Measurements from ENCODE around the gene HNF4A. TPM values are rescaled to one million over a fixed set of nuclear protein-coding genes. Genes with fewer than 3 reads are reported as not detected.

HNF4A gene
- total and polyA plus RNA-seq, 2 donors (not counting 1 experiment from before 2014, with no cell fraction given) = not detected

- TF ChIP-seq CTCF (IDR thresholded peaks at IDR 0.05) (no peak), EZH2 (IDR thresholded peaks at IDR 0.05; ENCODE audit: borderline replicate concordance, insufficient read depth, low read depth, low read length, poor library complexity, severe bottlenecking) (no peak)
- ChIA-PET CTCF (interaction anchor here (1.2 kb wide), 1 partner anchor 9 kb away, joined by 4 read pairs; no protein-coding TSS in a partner anchor), POLR2A (no interaction called here)
- peaks cover 0 to 2% (median 0%) of the 10 kb centered on the region in 4 experiments for H3K27me3 ChIP-seq (replicated peaks in 1 of 4; ENCODE audit: control extremely low read depth in 1 of 4, control insufficient read depth in 3 of 4, insufficient read depth in 4 of 4, low read length in 3 of 4)
- H3K4me1 ChIP-seq (ENCODE audit: control insufficient read depth in 2 of 2, insufficient read depth in 2 of 2, low read length in 2 of 2) = no peaks in the 10 kb centered on the region
- Mint-ChIP-seq H3K27me3 (peaks cover 9% of the 10 kb centered on the region), H3K9me3 (ENCODE audit: insufficient read depth) (no peaks in the 10 kb centered on the region), H3K27ac (no peak overlapping the region), H3K4me3 (no peak overlapping the region), H3K4me1 (peaks cover 3% of the 10 kb centered on the region)
- no peak overlapping the region for H3K4me2 ChIP-seq (replicated peaks; ENCODE audit: low read depth, low read length, poor library complexity, severe bottlenecking)
- H3K9ac ChIP-seq (ENCODE audit: low read length) = no peak overlapping the region
- no peaks in the 10 kb centered on the region for H3K9me3 ChIP-seq (ENCODE audit: control extremely low read depth in 1 of 3, control insufficient read depth in 2 of 3, insufficient read depth in 1 of 3, low read length in 2 of 3)
- H2AFZ ChIP-seq (ENCODE audit: insufficient read depth, low read depth, low read length, poor library complexity, severe bottlenecking) = no peak overlapping the region
- 90% methylated on average over 2 of the region's 3 CpGs for WGBS (ENCODE audit: insufficient coverage)
- DNase-seq (no peak), ATAC-seq (ENCODE audit: low read depth) (no peak)
- no peaks in the 10 kb centered on the region for H3K36me3 ChIP-seq (replicated peaks in 1 of 2; ENCODE audit: control extremely low read depth in 1 of 2, control insufficient read depth in 1 of 2, extremely low read depth in 1 of 2, insufficient read depth in 2 of 2, low read length in 1 of 2)
- H4K20me1 ChIP-seq (ENCODE audit: control insufficient read depth, insufficient read depth, low read length, poor library complexity, severe bottlenecking) = no peaks in the 10 kb centered on the region
- no peaks in the 10 kb centered on the region for H3K79me2 ChIP-seq (ENCODE audit: control insufficient read depth, insufficient read depth, low read length)
- no peak overlapping the region for H3K27ac ChIP-seq (ENCODE audit: low read length in 2 of 2)
- intact Hi-C loops (cut with micrococcal nuclease) = no loop called here
- no peak overlapping the region for H3K4me3 ChIP-seq (ENCODE audit: control extremely low read depth in 1 of 5, extremely low read depth in 1 of 5, insufficient read depth in 1 of 5, low read depth in 2 of 5, low read length in 4 of 5)
These were observed 94.9 kb downstream of the HNF4A start for GRCh38 chr20:44450281-44450889.

GRCh38 chr20:44450903-44451450 lies 95.5 kb downstream of the HNF4A start:
- DNase-seq (no peak), ATAC-seq (ENCODE audit: low read depth) (no peak)
- peaks cover 0 to 2% (median 0%) of the 10 kb centered on the region in 4 experiments for H3K27me3 ChIP-seq (replicated peaks in 1 of 4; ENCODE audit: control extremely low read depth in 1 of 4, control insufficient read depth in 3 of 4, insufficient read depth in 4 of 4, low read length in 3 of 4)
- no peaks in the 10 kb centered on the region for H3K36me3 ChIP-seq (replicated peaks in 1 of 2; ENCODE audit: control extremely low read depth in 1 of 2, control insufficient read depth in 1 of 2, extremely low read depth in 1 of 2, insufficient read depth in 2 of 2, low read length in 1 of 2)
- intact Hi-C loops (cut with micrococcal nuclease) = no loop called here
- no peak overlapping the region for H3K27ac ChIP-seq (ENCODE audit: low read length in 2 of 2)
- no peak overlapping the region for H3K4me3 Mint-ChIP-seq
- peaks cover 3% of the 10 kb centered on the region for H3K4me1 Mint-ChIP-seq
- CTCF ChIA-PET = no interaction called here
- WGBS (ENCODE audit: insufficient coverage) = 87% methylated on average over 4 of the region's 7 CpGs
- no peak overlapping the region for H2AFZ ChIP-seq (ENCODE audit: insufficient read depth, low read depth, low read length, poor library complexity, severe bottlenecking)
- no peaks in the 10 kb centered on the region for H3K9me3 Mint-ChIP-seq (ENCODE audit: insufficient read depth)
- H3K9ac ChIP-seq (ENCODE audit: low read length) = no peak overlapping the region
- POLR2A ChIA-PET = no interaction called here
- no peak overlapping the region for H3K27ac Mint-ChIP-seq
- no peaks in the 10 kb centered on the region for H3K4me1 ChIP-seq (ENCODE audit: control insufficient read depth in 2 of 2, insufficient read depth in 2 of 2, low read length in 2 of 2)
- no peak overlapping the region for H3K4me2 ChIP-seq (replicated peaks; ENCODE audit: low read depth, low read length, poor library complexity, severe bottlenecking)
- no peaks in the 10 kb centered on the region for H3K79me2 ChIP-seq (ENCODE audit: control insufficient read depth, insufficient read depth, low read length)
- TF ChIP-seq EZH2 (IDR thresholded peaks at IDR 0.05; ENCODE audit: borderline replicate concordance, insufficient read depth, low read depth, low read length, poor library complexity, severe bottlenecking) = no peak
- no peaks in the 10 kb centered on the region for H3K9me3 ChIP-seq (ENCODE audit: control extremely low read depth in 1 of 3, control insufficient read depth in 2 of 3, insufficient read depth in 1 of 3, low read length in 2 of 3)
- no peak overlapping the region for H3K4me3 ChIP-seq (ENCODE audit: control extremely low read depth in 1 of 5, extremely low read depth in 1 of 5, insufficient read depth in 1 of 5, low read depth in 2 of 5, low read length in 4 of 5)
- H3K27me3 Mint-ChIP-seq = peaks cover 3% of the 10 kb centered on the region
- no peaks in the 10 kb centered on the region for H4K20me1 ChIP-seq (ENCODE audit: control insufficient read depth, insufficient read depth, low read length, poor library complexity, severe bottlenecking)

Data from B cell (primary cell).